GM21529 (cell line): ENCODE data around the gene LAYN.

Experiments used
- ATAC-seq: cut with Tn5 transposase; IDR thresholded peaks from one replicate; pipeline ENCODE4 v1.9.1; 2021; ENCODE audit not compliant: unreplicated experiment

The LAYN gene, protein sequence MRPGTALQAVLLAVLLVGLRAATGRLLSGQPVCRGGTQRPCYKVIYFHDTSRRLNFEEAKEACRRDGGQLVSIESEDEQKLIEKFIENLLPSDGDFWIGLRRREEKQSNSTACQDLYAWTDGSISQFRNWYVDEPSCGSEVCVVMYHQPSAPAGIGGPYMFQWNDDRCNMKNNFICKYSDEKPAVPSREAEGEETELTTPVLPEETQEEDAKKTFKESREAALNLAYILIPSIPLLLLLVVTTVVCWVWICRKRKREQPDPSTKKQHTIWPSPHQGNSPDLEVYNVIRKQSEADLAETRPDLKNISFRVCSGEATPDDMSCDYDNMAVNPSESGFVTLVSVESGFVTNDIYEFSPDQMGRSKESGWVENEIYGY

DNA sequence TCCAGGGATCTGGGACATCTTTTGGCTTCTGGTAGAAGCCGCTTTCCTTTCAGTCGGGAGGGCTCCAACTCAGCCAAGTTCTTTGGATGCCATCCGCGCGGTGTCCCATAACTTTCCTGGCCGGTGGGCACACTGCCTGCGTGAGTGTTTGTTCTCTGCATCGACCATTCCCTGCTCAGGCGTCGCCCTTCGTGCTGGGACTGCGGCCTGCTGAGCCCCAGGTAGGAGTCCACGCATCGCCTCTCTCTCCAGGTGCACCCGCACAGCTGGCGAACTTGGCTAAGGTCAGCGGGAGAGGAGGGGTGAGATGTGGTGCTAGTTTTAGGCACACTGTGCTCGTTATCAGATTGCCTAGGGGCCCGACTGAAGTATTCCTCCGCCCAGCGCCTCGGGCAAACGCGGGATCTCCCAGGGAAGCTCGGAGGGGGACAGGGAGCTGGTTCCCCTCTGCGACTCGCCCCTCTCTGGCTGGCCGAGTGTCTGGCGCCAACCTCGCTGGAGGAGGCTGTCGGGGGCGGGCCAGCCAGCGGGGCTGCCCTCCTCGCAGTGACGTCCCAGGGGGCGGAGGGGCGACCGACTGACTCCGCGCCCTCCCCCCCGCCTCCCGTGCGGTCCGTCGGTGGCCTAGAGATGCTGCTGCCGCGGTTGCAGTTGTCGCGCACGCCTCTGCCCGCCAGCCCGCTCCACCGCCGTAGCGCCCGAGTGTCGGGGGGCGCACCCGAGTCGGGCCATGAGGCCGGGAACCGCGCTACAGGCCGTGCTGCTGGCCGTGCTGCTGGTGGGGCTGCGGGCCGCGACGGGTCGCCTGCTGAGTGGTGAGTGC, at the start of gene LAYN:
LAYN (plus strand) TSS at position 607 of the 823 bp plus-strand sequence; CDS start at position 731, 124 bp downstream.
- no peak for ATAC-seq

DNA sequence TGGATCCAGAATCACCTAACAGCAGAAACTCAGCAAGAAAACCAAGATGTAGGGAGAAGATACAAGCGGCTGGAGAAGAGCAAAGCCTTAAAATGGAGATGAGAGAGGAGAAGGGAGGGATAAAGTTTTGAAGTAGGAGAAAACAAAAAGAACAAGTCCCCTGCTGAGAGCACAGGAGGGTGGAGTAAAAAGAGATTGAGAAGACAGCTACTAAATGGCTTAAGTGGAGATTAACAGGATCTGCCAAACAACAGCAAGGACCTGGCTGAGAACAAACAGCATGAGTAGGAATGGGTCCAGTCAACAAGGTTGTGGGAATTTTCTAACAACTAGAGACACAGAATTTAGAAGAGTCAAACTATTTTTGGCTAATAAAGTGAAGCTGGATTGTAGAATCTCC, 46.5 kb upstream of the LAYN start:
- no peak for ATAC-seq

DNA sequence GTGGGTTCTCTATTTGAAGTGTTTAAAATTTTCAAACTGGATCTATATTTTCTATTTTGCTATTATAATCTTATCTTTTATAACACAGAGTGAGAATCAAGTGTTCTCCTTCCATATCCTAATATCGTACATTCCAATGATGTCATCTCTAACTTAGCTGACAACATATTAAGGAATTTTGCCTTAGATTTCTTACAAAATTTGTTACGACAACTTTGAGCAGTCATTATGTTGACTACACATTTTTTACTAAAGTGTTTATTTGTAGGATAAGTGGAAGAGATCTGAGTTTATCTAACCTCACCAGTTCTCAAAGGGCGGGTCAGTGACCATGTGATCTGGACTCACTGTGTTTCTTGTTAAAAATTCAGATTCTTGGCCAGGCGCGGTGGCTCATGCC, 41.0 kb upstream of the LAYN start:
- no peak for ATAC-seq

DNA sequence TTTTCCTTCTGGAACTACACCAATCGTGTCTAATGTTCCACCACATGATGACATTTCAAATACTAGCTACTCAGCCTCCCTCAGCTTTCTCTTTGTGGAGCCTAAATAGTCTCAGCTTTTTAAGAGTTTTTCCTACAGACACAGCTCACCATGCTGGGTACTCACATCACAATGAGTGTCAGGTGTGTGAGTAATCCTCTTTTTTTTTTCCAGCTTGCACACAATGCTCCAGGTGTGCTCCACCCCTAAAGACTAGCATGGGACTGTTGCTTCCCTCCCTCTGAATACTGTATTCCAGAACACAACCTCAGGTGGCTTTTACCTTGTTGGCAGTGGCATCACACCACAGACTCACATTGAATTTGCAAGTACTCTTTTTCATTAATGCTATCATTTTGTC, 40.0 kb upstream of the LAYN start:
- no peak for ATAC-seq

DNA sequence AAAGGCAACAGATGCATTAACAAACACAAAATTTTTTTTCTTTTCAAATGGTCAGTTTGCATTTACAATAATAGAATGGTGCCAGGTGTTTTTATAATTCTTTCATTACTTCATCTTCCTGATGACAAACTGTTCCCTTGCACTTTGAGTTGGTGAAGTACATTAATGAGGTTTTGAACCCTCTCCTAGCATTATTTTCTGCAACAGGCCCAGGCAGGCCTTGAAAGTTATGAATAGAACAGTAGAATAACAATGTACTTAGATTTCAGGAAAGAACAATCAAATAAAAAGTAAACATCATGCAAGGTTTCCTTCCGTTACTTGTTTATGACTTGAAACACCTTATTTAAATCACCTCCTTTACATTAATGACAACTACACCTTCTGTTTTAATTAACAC, 37.9 kb upstream of the LAYN start:
- ATAC-seq, result no peak

DNA sequence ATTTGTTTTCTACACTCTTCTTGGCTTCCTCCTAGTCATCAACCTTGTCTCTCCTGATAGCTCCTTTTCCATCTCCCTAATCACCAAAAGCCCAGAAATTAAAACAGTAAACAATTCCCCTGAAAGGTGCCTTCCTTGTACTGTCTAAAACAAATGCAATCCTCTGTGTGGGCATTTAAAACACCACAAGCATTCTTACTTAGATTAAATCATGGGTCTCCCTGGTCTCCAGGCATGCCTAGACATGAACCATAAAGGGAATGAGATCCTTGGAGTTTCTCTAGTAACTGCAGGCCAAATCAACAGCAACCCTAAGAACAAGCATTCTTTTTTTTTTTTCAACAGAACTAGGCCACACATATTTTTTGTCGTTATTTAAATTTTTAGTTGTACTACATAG, 30.2 kb upstream of the LAYN start:
- no peak for ATAC-seq

DNA sequence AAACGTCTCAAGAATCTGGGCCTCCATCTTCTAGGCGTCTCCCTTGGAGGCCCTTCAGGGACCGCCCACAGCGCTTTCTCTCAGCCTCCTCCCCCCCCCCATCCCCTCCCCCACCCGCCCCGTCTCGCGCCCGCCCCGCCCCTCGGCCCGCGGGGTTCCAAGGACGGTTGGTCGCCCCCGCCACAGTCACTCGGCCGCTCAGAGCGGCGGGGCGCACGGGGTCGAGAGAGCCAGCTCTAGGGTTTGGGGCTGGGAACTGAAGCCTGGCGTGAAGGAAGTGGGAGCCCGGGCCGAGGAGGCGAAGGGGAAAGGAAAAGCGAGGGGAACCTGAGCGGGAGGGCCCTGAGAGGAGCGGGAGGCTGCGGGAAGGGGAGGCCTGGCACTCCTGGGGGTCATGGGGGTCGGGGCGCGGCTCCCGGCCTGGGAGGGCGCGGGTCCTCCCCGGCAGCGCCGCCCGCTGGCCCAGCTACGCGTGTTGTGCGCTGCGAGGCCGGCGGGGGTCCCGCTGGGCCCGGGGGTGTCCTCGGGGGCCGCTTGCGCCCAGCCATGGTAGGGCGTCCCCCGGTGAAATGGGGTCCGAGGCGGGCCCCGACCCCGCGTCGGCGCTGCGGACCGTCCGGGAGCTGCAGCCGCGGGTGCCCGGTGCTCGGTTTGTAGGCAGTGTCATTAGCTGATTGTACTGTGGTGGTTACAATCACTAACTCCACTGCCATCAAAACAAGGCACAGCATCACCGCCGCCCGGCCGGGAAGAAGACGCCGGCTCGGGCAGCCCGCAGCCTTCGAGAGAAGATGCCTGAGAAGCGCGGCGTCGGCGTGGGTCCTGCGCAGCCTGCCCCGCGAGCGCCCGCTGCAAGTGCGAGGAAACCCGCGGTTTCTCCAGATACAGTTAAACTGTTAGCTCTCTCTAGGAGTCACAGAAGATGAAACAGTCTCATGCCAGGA, 28.0 kb upstream of the LAYN start, which contains the start of gene BTG4:
BTG4 (minus strand) TSS at position 91 of the 944 bp plus-strand sequence. CDS start 13,610 bp downstream, outside the sequence.
- ATAC-seq, result no peak

DNA sequence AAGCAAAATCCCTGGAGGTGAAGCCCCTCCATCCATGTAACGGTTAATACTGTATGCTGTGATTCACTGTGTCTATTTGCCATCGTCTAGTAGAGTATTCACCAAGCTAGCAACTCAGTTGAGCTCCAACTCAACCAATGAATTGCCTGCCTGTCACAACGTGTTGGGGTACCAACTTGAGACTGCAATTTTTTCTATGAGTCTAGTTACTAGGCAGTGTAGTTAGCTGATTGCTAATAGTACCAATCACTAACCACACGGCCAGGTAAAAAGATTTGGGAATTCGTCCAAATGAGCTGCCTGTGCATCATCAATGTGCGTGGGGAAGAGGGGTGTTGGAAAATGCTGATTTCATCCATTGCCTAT, 27.3 kb upstream of the LAYN start:
- no peak for ATAC-seq

DNA sequence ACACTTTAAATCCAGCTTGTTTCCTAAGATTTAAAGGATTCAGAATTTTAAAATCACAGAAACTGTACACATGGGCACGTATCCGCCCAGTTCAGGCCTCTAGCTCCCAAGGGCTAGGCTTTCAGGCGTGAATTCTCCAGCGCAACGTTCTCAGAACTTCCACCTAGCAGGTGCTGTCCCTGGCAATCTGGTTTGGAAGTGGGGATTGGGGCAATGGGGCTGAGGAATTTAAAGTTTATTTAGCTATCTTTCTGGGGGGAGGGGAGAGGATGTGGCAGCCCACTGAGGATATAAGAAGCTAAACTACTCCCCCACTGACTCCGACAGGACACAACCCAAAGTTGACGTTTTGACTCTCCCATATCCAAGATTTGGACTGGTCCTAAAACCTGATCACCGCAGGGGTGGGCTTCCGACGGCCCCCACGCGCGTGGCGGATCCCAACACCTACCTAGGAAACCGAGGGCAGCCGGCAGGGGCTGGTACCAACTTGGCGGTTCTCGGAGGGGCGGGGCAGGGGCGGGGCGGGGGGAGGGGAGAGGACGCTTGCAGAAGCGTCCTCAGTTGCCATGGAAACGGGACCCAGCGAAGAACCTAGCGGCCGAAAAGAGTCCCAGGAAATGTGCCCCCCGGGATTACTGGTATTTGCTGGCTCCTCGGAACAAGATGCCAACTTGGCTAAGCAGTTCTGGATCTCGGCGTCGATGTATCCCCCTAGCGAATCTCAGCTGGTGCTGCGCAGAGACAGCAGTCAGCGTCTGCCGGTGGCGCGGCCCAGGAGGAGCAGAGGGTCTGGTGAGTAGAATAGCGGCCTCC, 26.1 kb upstream of the LAYN start, which contains the start of gene HOATZ:
HOATZ (plus strand) TSS at position 563 of the 816 bp plus-strand sequence; CDS start at position 570, 7 bp downstream.
- no peak for ATAC-seq

DNA sequence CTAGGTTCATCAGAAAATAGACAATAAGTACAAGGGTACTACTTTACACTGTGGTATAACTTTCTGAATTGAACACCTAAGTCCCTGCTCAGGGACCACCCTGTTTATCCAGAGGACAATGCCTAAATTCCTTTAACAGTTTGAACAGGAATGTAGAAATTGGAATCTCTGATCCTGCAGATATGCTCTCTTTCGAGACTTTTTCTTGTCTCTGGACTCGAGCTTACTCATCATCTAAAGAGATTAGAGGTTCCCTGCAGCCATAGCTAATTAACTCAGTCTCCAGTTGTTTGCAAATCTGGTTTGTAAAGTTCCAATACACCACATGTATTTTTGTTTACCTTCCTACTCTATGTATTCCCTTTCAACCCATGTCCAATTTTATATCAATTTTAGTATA, 24.9 kb upstream of the LAYN start:
- no peak for ATAC-seq

DNA sequence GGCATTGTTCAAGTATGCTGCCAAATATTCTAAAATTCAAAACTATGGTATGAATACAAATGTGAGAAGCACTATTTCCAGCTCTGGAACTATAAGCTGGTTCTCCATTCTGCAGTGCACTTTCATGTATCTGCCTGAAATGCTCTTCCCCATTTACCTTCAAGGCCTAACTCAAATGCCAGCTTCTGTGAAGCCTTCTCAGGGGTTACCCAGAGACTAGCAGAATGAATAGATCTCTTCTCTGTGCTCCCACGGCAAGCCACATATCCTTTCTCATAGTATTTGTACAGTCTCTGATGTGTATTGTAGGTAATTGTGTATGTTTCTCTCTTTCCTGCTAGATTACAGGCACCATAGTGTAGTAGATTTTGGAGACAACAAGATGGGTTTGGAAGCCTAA, 21.9 kb upstream of the LAYN start:
- ATAC-seq, result no peak

DNA sequence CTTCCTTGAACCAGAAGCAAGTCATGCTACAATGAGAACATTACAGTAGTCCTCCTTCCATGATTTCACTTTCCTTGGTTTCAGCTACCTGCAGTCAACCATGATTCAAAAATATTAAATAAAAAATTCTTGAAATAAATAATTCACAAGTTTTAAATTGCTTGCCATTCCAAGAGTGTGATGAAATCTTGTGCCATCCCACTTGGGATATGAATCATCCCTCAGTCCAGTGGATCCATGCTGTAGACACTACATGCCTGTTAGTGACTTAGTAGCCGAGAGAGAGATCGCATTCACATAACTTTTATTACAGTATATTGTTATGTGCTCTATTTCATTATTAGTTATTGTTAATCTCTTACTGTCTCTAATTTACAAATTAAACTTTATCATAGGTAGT, 20.0 kb upstream of the LAYN start:
- no peak for ATAC-seq

DNA sequence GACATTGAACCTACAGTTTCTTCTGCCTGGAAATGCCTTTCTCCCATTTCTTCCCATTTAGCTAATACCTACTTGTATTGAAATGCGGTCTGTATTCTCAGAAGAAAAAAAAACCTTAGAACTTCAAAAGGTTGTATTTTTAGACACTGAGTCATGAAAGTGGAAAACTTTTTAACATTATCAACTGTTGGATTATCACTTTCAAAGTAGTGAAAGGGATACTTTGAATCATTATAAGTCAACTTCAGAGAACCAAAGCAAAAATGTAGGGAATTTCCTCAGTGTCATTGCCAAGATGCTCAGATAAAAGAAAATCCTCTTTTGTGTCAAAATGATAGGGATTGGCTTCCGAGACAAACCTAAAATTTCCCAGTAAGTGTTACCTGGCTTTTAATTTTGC, 19.4 kb upstream of the LAYN start:
- no peak for ATAC-seq

DNA sequence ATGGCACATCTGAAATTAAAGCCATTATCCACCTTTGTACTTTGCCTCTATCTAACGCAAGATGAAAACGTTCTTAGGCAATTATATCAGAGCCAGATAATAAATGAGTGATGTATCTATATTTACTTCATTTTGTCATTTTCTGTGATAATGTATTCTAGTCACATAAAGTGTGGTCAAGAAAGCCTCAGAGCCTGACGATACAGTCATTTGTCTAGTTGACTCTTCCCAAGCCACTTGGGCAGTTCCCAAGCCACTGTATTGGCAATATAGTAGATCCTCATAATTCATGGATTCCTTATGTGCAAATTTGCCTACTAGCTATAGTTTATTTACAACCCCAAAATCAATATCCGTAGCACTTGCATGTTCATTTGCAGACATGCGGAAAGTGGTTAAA, 18.1 kb upstream of the LAYN start:
- no peak for ATAC-seq

DNA sequence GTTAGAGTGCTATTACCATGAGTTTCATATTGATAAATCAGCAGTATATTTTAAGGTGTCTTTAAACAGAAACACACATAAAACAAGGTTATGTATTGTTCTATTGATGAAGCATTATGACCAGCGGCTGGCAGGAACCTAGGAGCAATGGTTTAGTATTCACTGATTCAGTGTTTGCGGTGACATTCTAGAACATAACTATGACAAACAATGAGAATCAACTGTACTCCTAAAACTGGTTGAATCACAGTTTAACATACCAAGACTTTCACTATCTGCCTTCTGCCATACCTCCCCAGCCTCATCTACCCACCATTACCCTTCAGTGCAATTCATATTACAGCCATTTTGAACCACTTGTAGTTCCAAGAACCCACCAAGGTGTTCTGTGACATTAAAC, 17.2 kb upstream of the LAYN start:
- no peak for ATAC-seq

DNA sequence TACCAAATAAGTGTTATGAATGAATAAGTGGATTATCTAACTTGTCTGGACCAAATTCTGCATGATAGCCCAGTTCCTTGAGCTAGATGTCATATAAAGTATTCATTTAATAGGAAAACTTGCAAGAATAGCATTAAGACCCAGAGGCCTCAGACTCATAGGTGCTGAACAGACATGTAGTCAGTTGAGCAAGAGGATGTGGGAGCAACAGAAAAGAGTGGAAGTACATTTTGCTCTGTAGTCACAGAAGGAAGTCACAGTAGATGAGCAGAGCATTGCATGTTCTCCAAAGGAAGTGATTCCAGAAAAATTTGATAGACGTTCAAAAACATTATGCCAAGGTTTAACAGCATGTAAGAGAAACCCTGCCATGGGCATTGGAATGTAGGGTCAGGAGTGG, 16.5 kb upstream of the LAYN start:
- no peak for ATAC-seq

DNA sequence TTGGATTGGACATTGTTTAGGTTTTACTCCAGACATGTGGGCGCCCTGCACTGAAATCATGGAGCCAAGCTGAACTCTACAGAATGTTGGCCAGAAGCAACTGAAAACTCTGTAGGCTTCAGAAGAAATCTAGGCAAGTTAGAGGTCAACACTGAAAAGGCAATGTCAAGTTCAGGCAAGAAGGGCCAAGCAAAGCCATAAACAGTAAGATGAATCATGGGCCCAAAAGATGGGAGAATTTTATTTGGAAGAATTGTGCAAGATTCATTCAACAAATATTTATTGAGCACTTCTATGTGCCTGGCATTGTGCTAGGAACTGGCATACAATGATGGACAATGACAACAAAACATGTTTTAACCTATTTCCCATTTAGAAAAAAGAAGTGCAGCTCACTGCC, 15.1 kb upstream of the LAYN start:
- no peak for ATAC-seq

DNA sequence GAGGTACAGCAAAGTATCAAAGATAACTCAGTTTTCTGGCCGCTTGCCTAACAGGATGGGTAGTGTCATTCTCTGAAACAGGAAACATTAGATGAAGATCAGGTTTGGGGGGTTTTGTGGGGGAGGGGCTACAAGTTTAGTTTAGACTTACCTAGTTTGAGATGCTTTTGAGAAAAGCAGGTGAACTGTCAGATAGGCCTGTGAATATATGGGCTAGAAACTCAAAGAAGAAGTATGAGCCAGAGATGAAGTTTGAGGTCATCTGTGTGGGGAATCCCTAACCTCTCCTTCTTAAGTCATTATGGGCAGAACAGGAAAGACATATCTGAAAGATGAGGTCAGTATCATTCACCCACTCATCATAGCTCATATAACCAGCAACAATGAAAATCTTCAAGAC, 14.0 kb upstream of the LAYN start:
- no peak for ATAC-seq

DNA sequence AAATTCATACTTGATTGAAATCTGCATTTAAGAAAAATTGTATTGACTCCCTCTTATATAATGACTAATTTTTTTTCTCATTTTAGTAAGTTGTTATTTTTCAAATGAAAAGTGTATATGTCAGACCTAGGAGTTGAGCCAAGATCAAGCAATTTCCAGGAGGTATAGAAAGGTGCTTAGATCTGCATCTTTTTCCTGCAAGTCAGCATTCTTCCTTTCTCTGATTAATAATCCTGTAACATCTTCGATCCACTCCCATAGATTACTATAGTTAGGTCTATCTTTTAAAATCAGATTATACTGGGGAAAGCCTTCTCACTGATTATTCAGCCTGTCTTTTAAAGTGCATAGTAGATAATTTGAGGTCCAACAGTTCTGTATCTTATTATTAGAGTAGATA, 13.2 kb upstream of the LAYN start:
- ATAC-seq, result no peak

DNA sequence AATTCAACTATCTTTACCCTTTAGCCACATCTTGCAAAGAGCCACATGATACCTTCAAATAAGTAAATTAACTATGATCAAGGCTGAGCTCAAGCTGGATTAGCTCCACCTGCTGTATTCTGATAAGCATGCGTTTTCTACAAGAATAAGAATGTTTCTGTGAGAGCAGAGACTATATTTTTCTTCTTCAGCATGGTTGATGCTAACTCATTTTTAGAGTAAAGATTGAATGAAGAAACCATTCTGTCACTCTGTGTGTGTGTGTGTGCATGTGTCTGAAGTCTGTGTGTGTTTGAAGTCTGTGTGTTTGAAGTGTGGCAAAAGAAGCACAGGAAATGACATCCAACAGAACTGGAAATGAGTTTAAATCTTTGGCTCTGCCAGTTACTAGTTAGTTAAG, 12.0 kb upstream of the LAYN start:
- ATAC-seq, result no peak
